Stomach (tissue), 9 donors: ENCODE measurements around the gene PRSS57. TPM values are rescaled to one million over a fixed set of nuclear protein-coding genes. Genes with fewer than 3 reads are reported as not detected.
A peak's percentile ranks its signal among the peaks of the same experiment; 100 is the strongest.

Experiments used
- DNase-seq, 2 donors: peaks; one replicate each; pipeline versions ENCODE4 v3.0.0 to v3.0.0-alpha.2; 2013 to 2019
- H3K27ac ChIP-seq, 5 donors: fragments of 200-600 bp in 4 of 5; sonication (generic) in 4 of 5; one replicate each; pipeline ENCODE4 v1.5.1; 2013 to 2019; ENCODE audit warnings: mild to moderate bottlenecking in 1 of 5, moderate library complexity in 1 of 5
- H3K27me3 ChIP-seq, 3 donors: fragments of 200-600 bp; sonication (generic); one replicate each; pipeline ENCODE4 v1.5.1; 2017 to 2019; ENCODE audit warnings: mixed run types in 1 of 3
- H3K36me3 ChIP-seq, 4 donors: fragments of 200-600 bp; sonication (generic); 1 replicate in 3 of 4; 2 replicates in 1 of 4; pipeline ENCODE4 v1.5.1; 2016 to 2019
- H3K4me1 ChIP-seq, 4 donors: fragments of 200-600 bp; sonication (generic); one replicate each; pipeline ENCODE4 v1.5.1; 2016 to 2019
- H3K4me3 ChIP-seq, 4 donors: fragments of 200-600 bp; sonication (generic) in 3 of 4; one replicate each; pipeline ENCODE4 v1.5.1; 2016 to 2019; ENCODE audit warnings: mild to moderate bottlenecking in 1 of 4
- H3K9me3 ChIP-seq, 4 donors: fragments of 200-600 bp; sonication (generic); one replicate each; pipeline ENCODE4 v1.5.1; 2016 to 2019
- EP300 ChIP-seq: sonication (generic); formaldehyde crosslinking; IDR thresholded peaks from one replicate; pipeline ENCODE4 v1.6.1; 2017; ENCODE audit warnings: antibody characterized with exemption
- POLR2A ChIP-seq, 4 donors: fragments of 450-650 bp; IDR thresholded peaks; one replicate each; pipeline ENCODE4 v1.6.1; 2016; ENCODE audit warnings: antibody characterized with exemption in 4 of 4, control low read depth in 2 of 4, mild to moderate bottlenecking in 1 of 4, moderate library complexity in 1 of 4
- POLR2AphosphoS5 ChIP-seq, 3 donors: sonication (generic); formaldehyde crosslinking; IDR thresholded peaks; one replicate each; pipeline ENCODE4 v1.6.1; 2016; ENCODE audit warnings: antibody characterized with exemption in 3 of 3
- WGBS, 5 donors: extraction: QIAGEN DNeasy Blood & Tissue Kit in 3 of 5; methylation state at CpG; one replicate each; pipeline versions ENCODE4 v1.1.5 to v1.1.7; 2013 to 2018; 5-methylcytosine and 5-hydroxymethylcytosine counted together
- intact Hi-C: fragments of 100-400 bp; cut with DNase I; formaldehyde crosslinking; loops from one replicate; pipeline ENCODE4 v1.15.1; 2023; ENCODE audit warnings: low total_unique reads
- polyA plus RNA-seq, 3 donors: library from polyadenylated mRNA; stranded (reverse); fragments of 200-250 nt; gene quantifications; one replicate each; pipeline ENCODE4 v1.2.3, GENCODE V29; 2013
- total RNA-seq, 5 donors: library from RNA; depleted of rRNA; stranded (reverse); fragments of >200 nt; gene quantifications; one replicate each; pipeline versions ENCODE4 v1.1.0 to v1.2.3, GENCODE V29; 2014 to 2016
- TF ChIP-seq, protein P1 (sequence below), 7 experiments: fragments of 450-650 bp in 4 of 7; fragments of 200-600 bp in 3 of 7; sonication (generic) in 3 of 7; IDR thresholded peaks; one replicate each; pipeline ENCODE4 v1.5.1; 2016 to 2019; ENCODE audit warnings: antibody characterized with exemption in 7 of 7, control low read depth in 2 of 7, mild to moderate bottlenecking in 1 of 7
- donor health status: healthy with polysubstance abuse.
- donor health status: Bipolar disorder and iron deficiency.
- donor health status: healthy.

PRSS57 gene
- total and polyA plus RNA-seq, 8 donors = not detected

DNA sequence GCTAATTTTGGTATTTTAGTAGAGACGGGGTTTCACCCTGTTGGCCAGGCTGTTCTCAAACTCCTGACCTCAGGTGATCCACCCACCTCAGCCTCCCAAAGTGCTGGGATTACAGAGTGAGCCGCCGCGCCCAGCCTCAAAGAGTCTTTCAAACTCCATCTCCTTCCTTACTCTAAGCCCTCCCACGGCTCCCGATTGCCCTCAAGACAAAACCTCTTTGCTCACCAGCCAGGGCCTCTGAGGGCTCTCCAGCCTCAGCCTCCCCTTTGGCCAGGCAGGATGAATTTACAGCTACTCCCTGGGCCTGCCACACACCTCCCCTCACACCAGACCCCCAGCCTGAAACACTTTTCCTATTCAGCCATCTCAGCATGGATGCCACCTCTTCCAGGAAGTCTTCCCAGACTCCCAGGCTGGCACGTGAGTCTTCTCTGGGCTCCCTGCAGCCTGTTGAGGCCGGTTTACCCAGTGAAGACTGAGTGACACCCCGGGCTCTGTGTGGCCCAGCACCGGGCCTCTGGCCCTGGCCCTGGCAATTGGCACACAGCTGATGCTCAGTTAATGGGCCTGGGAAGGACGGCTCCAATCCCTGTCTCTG is 7.6 kb downstream of the PRSS57 start:
- no peak for TF ChIP-seq EP300
- no peak for TF ChIP-seq POLR2A (IDR thresholded peaks at IDR 0.05)
- TF ChIP-seq, protein P1, sequence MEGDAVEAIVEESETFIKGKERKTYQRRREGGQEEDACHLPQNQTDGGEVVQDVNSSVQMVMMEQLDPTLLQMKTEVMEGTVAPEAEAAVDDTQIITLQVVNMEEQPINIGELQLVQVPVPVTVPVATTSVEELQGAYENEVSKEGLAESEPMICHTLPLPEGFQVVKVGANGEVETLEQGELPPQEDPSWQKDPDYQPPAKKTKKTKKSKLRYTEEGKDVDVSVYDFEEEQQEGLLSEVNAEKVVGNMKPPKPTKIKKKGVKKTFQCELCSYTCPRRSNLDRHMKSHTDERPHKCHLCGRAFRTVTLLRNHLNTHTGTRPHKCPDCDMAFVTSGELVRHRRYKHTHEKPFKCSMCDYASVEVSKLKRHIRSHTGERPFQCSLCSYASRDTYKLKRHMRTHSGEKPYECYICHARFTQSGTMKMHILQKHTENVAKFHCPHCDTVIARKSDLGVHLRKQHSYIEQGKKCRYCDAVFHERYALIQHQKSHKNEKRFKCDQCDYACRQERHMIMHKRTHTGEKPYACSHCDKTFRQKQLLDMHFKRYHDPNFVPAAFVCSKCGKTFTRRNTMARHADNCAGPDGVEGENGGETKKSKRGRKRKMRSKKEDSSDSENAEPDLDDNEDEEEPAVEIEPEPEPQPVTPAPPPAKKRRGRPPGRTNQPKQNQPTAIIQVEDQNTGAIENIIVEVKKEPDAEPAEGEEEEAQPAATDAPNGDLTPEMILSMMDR (IDR thresholded peaks at IDR 0.05) = no peak
- no peak for TF ChIP-seq POLR2AphosphoS5 (IDR thresholded peaks at IDR 0.05)
- DNase-seq = no peak
- Histone ChIP-seq H3K27ac (no peak overlapping the region), H3K4me3 (no peak overlapping the region), H3K9me3 (no peaks in the 10 kb centered on the region), H3K27me3 (no peaks in the 10 kb centered on the region), H3K36me3 (no peaks in the 10 kb centered on the region), H3K4me1 (no peaks in the 10 kb centered on the region)
- WGBS, 5 donors = 81 to 92% (median 85%) methylated on average over 9 to 11 of the region's 11 CpGs
- intact Hi-C loops = no loop called here

DNA sequence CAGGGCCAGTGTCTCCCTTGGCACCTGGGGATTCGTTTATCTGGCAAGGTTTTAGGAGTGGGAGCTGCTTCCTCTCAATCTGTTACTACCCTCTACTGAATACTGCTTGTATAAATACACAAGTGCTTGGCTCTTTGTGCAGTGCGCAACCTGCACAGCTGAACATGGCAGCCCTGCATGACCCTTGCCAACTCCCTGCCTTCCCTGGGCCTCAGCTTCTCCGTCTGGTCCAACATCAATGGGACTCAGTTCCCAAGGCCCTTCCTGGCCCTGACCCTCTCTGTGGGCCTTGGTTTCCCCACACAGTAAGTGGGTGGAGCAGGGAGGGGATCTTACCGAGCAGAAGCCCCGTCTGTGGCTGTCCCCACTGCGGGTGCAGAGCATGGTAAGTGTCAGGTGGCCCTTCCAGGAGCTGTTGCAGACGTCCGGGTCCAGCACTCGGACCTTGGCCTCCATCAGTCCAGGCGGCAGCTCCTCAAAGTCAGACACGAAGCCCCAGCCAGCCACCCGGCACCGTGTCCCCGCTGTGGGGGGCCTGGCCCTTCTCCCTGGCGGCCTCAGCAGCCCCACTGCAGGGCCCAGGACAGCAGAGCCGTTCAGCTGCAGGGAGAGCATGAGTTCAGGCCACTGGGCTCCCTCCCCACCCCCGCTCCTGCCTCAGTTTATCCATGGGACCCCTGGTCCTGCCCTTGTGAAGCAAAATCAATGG is 8.5 kb downstream of the PRSS57 start:
- intact Hi-C loops = no loop called here
- H3K27me3 ChIP-seq = no peaks in the 10 kb centered on the region
- WGBS, 5 donors = 70 to 88% (median 73%) methylated on average over 6 to 17 of the region's 17 CpGs
- H3K4me1 ChIP-seq = no peaks in the 10 kb centered on the region
- TF ChIP-seq EP300 (no peak), POLR2AphosphoS5 (IDR thresholded peaks at IDR 0.05) (no peak), POLR2A (IDR thresholded peaks at IDR 0.05) (no peak)
- TF ChIP-seq, protein P1 (IDR thresholded peaks at IDR 0.05) = no peak
- DNase-seq = no peak
- H3K4me3 ChIP-seq = no peak overlapping the region
- no peak overlapping the region for H3K27ac ChIP-seq
- peaks cover 0 to 2% (median under 1%) of the 10 kb centered on the region in 4 donors for H3K36me3 ChIP-seq
- H3K9me3 ChIP-seq = no peaks in the 10 kb centered on the region

DNA sequence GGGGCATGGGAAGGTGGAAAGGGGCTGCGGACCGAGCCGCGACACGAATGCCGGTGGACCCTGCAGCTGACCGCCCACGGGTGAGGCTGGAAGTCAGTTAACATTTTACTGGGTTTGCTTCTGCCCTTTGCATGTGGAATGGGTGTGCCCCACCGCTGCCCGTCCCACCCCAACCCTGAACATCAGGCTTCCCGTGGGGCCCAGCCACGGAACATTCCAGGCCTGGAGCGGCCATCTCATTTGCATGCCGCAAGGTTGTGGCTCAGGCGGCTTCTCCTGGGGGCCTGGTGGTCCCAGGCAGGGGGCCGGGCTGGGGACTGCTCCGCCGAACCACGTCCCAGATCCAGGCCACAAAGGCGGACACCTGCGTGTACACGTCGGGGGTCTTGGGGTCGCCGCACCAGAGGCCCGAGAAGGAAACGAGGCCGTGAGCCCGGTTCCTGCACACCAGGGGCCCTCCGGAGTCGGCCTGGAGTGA is 9.8 kb downstream of the PRSS57 start:
- intact Hi-C loops = no loop called here
- peaks cover 0 to 10% (median 5%) of the 10 kb centered on the region in 4 donors for H3K4me1 ChIP-seq
- peaks cover 0 to 9% (median 1%) of the 10 kb centered on the region in 4 donors for H3K36me3 ChIP-seq
- H3K27ac ChIP-seq = no peak overlapping the region
- H3K9me3 ChIP-seq = no peaks in the 10 kb centered on the region
- H3K4me3 ChIP-seq = no peak overlapping the region
- TF ChIP-seq EP300 = no peak
- TF ChIP-seq POLR2AphosphoS5 (IDR thresholded peaks at IDR 0.05) = no peak
- TF ChIP-seq POLR2A (IDR thresholded peaks at IDR 0.05) = no peak
- TF ChIP-seq, protein P1 (IDR thresholded peaks at IDR 0.05) = no peak
- no peaks in the 10 kb centered on the region for H3K27me3 ChIP-seq
- whole genome bisulfite sequencing, 5 donors = 78 to 83% (median 79%) methylated on average over 26 to 31 of the region's 31 CpGs
- no peak for DNase-seq

DNA sequence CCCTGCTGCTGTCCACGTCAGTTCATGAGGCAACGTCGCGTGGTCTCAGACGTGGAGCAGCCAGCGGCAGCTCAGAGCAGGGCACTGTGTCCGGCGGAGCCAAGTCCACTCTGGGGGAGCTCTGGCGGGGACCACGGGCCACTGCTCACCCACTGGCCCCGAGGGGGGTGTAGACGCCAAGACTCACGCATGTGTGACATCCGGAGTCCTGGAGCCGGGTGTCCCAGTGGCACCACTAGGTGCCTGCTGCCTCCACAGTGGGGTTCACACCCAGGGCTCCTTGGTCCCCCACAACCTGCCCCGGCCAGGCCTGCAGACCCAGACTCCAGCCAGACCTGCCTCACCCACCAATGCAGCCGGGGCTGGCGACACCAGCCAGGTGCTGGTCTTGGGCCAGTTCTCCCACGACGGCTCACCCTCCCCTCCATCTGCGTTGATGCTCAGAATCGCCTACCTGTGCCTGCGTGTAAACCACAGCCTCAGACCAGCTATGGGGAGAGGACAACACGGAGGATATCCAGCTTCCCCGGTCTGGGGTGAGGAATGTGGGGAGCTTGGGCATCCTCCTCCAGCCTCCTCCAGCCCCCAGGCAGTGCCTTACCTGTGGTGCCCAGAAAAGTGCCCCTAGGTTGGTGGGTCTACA is 12.5 kb downstream of the PRSS57 start:
- H3K36me3 ChIP-seq = peaks cover 0 to 9% (median 1%) of the 10 kb centered on the region in 4 donors
- intact Hi-C loops = no loop called here
- 68 to 84% (median 71%) methylated on average over 18 to 25 of the region's 25 CpGs for WGBS, 5 donors
- H3K27ac ChIP-seq = peak overlapping the region in 1 of 5 donors; percentile 18
- no peak overlapping the region for H3K4me3 ChIP-seq
- peaks cover 15 to 29% (median 23%) of the 10 kb centered on the region in 4 donors for H3K4me1 ChIP-seq
- TF ChIP-seq, protein P1 (IDR thresholded peaks at IDR 0.05) = no peak
- TF ChIP-seq EP300 = no peak
- TF ChIP-seq POLR2A (IDR thresholded peaks at IDR 0.05) = no peak
- no peak for TF ChIP-seq POLR2AphosphoS5 (IDR thresholded peaks at IDR 0.05)
- H3K9me3 ChIP-seq = no peaks in the 10 kb centered on the region
- no peak for DNase-seq
- peaks cover 0 to under 1% (median 0%) of the 10 kb centered on the region in 3 donors for H3K27me3 ChIP-seq
